Inferior parietal cortex (tissue), 1 donor: Measurements from ENCODE around the gene CREB3L2.
"Not testable (repeated sequence)": the region's sequence is repeated elsewhere in the genome, so short reads cannot be mapped to it uniquely, and the experiment has no call there.

Experiments
- DNase-seq: peaks from one replicate; pipeline ENCODE4 v3.0.0-alpha.2; 2016; ENCODE audit errors: extremely low spot score

Gene CREB3L2

DNA sequence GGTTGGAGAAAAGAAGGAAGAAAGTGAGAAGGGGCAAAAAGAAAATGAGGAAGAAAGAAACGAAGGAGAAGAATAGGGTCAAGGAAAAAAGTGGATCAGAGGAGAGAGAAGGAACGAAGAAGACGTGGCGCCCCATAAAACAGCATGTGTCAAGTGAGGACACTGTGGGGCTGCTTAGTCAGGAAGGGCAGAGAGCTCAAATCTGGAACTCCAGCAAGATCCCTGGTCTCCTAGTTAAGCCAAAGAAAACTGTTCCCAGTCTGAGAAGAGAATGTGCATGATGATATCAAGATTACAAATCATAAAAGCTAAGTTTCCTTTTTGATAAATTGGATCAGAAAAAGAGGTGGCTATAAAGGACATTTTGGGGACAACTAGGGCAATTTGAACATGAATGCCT lies 33.0 kb downstream of the CREB3L2 start:
- no peak for DNase-seq

DNA sequence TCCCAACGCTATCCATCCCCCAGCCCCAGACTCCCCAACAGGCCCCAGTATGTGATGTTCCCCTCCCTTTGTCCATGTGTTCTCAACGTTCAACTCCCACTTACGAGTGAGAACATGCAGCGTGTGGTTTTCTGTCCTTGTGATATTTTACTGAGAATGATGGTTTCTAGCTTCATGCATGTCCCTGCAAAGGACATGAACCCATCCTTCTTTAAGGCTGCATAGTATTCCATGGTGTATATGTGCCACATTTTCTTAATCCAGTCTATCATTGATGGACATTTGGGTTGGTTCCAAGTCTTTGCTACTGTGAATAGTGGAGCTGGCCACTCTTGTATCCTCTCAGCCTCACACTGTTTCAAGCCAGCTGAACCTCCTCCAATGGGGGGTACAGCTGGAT lies 33.5 kb downstream of the CREB3L2 start:
- DNase-seq, result not testable (repeated sequence)

DNA sequence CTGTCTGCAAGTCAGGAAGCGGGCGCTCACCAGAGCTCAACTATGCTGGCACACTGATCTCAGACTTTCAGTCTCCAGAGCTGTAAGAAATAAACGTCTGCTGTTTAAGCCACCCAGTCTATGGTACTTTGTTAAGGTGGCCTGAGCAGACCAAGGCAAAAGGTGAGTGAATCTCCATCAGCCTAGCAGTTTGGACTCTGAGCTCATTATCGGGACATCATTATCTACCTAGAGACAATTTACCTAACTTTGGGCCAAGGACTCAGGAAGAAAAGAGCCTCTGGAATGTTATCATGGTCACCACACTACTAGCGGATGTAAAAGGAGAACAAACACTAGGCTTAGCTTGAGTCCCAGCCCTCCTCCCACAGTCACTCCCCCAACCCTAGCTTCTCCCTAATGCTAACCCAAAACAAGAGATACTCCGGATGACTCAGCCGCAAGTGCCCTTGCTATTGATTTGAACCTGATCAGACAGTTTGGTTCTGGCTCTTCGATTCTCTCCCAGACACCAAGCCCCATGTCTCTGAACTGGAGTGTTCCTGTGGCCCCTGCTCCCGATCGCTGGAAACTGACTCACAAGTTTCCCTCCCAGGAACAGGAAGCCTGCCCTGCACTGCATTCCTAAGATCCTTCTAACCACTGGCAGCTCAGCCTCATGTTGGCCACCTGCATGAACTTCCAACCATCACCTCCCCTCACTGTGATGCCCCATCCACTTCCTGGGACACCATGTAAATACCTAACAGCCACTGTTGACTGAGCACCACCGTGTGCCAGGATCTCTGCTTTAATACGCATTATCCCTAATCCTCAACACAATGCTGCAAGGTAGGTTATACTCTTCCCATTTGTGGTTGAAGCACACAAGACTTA lies 34.5 kb downstream of the CREB3L2 start:
- DNase-seq, result no peak

DNA sequence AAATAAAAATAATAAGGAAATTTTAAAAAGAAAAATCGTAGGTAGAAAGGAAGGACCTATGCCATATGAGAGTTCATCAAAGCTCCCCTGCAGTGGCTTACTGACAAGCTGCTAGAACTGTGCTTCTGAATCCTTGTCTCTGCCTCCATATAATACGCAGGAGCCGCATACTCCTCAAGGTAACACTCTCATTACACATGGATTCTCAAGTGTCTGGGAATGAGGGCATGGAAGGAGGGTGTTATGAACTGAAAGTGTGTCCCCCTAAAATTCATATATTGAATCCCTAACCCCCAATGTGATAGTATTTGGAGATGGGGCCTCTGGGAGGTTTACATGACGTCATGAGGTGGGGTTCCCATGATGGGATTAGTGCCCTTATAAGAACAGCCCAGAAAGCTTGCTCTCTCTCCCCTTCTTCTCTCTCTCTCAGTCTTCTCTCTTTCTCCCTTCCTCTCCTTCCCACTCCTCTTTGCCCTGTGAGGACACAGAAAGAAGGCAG lies 35.2 kb downstream of the CREB3L2 start:
- DNase-seq, result no peak

DNA sequence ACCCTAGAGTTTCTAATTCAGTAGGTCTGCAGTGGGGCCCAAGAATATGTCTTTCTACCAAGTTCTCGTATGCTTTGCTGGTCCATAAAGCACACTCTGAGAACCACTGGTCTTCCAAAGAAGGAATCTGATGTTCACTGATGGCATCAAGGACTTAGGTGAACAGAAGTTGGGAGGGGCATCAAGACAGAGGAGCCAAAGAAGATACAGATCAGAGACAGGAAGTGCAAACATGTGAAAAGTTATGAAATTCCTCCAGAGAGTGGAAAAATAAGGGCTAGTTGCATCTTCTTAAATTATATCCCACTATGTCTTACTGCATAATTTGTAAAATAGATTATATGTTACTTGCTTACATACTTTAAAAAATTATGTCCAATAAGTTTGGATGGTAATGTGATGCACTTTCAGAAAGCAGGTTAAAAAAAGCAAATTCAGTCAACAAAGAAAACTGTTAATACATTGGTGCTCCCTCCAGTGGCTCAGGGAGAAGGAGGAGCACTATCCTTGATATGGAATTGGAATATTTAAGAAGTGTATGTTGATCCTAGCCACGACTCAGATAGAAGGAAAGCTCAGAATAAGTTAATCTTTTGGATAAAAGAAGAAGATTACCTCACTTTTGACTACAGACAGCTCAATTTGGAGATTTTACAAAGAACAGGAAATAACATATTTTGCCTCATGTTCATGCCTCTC lies 35.8 kb downstream of the CREB3L2 start:
- DNase-seq, result no peak

DNA sequence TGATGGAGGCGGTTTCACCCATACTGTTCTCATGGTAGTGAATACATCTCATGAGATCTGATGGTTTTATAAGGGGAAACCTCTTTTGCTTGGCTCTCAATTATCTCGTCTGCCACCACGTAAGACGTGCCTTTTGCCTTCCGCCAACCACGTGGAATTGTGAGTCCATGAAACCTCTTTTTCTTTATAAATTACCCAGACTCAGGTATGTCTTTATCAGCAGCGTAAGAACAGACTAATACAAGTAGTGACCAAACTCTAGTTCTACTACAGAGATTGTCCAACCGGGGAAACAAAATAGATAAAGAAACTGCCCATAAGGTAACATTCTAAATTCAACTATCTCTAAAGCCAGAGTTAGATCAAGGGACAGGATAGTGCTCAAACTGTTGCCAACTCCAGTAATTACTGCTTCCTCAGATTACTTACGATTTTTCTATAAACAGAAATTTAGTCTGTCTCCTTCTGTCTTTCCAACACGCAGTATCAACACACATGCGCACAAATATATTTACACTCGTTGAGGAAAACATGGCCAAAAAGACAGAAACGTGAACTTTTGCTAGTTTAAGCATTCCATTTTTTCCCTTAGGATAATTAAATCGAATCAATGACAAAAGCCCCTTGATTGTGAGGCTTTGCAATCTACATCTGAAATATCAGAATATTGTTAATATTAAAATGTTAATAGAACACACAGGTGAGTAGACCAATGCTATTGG lies 36.9 kb downstream of the CREB3L2 start:
- DNase-seq, result no peak

DNA sequence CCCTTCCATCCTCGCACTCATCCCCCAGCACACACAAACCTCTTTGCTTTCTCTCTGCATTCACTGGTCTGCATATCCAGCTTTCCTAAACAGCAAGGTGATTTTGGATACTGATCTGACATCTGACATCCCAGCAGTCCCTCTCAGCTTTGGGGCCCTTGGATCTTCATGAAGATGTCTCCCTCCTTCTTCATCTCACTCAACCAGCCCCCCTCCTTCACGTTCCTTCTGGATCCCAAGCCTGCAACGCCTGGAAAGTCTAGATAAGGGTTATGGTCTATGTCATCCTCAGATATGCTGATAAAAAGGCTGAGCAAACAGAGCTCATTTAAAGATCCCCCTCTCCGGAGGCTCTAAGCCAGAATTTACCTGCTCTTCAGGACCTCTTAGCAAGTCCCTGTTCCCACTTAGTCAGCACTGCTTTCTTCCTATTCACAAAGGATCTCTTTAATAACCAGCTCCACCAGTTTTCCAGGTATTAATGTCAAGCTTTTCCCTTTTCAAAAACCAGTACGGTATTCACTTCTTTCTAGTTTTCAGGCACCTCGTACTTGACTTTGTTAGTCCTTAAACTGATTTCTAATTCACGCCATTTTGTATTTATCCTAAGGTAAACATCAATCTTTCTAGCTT lies 38.9 kb downstream of the CREB3L2 start:
- no peak for DNase-seq

DNA sequence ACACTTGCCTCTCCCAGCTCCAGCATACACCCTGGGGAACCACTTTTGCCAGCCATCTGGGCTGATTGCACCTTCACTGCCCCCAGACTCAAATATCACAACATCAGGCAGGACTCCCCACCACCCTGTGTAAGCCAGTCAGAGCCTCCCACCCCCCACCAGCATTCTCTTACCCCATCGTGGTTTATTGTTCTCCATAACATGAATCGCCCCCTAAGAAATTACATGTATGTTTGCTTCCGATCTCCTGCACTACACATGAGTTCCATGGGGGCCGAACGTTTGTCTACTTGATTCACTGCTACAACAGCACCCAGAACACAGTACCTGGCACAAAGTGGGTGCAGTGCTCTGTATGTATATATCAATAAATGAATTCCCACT lies 39.4 kb downstream of the CREB3L2 start:
- DNase-seq, result no peak

DNA sequence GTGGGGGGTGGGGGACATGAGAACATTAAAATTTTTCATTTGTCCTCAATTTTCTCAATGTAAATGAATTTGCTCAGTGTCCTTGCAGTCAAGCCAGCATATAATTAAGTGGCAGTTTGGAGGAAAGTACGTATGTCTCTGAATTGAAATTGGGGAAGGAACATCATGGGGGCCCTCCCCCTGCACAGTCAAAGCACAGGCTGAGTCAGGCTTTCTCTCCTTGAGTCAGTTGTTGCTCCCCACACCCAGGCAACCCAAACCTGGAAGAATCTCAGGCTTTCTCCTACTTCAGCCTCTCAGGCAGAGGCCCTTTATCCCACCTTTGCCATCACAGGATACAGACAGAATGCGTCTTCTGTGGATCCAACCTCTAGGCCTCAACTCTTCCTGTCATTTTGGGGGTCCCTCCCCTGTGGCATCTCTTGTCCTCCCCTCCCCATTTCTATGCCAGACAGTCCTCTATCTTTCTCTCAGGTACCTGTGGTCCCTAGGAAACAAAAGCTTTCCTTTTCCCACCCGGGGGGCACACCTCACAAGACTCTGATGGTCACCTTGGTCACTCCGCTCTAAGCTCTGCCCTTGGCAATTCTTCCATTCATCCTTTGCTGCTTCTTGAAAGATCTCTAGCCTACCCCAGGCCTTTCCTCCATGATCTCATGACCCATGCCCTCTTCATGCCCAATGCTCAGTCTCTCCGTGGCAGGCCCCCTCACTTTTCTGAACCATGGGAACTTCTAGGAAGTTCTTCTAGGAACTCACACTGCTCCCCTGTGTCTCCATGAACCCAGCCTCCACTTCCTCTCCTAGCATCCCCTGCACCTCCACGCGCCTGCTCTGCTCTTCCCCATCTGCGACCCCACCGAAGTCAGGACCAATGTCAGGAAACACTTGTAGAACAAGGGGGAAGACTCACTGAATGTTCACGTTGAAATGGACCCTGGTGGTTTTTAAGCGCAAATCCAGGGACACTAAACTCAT lies 40.4 kb downstream of the CREB3L2 start:
- DNase-seq, result no peak

DNA sequence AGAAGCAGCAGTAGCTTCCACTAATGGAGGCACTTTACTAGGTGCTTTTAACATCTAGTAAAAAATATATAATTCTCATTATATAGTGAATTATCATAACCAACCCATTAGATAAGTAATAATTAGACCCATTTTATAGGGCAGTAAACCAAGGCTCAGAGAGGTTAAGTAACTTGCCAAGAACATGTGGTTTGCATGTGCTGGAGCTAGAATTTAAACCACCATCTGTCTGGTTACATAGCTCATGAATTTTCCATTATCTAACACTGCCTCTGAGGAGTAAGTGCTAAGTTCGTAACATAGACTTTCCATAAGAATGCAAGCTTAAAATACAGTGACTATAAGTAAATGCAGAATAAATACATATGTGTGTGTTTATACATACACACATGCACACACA lies 41.9 kb downstream of the CREB3L2 start:
- DNase-seq, result no peak

DNA sequence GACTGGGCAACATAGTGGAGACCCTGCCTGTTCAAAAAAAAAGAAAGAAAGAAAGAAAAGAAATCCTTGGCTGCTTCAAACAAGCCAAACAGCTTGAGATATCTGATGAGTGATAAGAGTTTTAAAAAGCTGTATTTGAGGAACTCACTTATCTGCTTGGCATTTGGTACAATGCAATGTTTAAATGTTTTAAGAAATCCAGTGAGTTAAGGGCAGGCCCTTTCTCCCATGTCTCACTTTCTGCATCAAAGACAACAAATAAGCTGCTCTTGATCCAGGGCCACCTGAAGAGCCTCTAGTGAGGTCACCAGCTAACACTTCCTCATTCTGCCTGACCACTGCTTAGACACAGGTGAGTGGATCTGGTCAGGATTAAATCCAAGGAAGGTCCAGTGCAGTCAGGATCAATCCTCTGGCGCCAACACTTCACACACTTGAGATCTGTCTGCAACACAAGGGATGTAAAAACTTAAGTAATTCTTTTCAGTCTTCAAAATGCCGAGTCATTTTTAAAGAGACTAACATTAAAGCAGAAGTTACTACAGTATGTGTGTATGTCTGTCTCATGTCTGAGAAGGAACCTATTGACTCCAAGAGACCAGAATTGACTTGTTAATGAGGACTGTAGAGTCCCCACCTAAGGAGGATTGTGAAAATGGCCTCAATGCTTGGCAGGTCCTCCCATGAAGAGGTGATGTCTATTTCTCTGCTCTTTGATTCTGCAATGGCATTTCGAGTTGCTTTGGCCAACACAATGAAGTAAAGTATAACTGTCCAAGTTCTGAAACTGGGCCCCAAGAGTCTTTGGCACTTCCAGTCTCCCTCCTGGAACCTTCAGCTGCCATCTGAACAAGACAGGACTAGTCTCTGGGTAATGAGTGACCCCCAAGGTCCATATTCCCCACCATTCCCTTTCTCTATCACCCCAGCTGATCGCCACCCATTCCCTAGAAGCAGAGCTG lies 43.1 kb downstream of the CREB3L2 start:
- DNase-seq, result no peak

DNA sequence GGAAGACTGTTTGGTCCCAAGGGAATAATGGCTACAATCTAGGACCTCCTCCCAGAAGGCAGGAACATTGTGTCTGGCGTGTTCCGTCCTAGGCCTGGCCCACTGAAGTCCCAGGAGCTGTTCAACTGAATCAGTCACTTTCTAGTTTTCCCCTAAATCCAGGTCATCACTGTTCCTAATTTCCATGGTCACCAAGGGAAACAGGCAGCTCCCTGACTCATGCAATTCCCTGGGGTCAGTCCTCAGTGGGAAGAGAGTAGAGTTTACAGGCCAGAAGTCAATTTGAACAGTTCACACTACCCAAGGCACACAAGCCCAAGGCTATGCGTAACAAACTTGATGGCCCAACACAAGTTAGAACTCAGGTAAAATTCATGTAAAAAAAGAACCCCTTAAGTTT lies 44.0 kb downstream of the CREB3L2 start:
- DNase-seq, result no peak

DNA sequence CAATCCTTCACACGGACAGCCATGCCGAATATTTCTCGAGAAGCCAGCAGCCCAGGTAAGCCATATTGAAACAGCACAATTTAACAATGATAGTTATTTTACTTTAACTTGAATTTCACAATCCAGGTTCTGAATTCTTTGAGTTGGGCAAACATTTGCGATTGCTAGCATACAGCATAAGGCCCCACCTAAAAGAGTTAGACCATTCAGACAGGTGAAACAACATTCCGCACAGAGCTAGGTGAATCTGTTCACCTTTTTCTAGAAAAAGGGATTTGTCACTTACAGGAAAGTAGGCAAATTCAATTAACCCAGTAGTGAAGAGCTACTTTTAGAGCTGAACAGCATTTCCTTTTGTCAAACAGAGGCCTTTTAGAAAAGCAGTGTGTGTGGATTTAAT lies 45.3 kb downstream of the CREB3L2 start:
- no peak for DNase-seq

DNA sequence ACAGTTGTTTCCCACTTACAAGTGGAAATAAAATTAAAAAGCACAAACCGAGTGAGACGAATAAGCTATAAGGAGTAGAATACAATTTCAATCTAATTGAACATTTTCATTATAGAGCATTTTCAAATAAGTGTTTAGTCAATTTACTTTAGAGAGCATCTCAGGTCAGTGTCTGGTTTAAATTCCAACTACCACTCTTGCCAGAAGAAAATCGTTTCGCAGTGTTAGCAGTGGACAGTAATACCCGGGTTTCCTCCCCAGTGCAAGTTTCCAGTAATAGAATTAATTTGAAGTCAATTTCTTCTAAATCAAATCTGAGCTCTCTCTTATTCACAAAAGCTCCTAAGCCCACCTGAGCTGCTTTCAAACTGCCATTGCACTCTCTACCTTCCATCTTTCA lies 45.7 kb downstream of the CREB3L2 start:
- no peak for DNase-seq

DNA sequence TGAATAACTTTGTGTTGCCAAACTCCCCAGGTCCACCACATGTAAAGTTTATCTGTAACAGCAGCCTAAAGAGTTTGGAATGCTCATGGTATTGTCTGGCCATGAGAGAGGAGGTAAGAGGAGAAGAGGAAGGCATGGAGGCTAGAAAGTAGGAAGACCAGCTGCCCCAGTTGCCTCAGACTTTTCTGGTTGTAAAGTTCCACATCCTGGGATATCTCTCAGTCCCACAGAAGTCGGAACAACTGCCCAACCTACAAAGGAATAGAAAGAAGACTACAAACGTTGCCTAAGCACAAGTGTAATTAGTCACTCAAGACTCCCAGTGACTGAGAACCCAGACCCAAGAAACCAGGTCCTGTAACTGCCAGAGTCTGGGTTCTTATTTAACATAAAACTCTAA lies 47.3 kb downstream of the CREB3L2 start:
- DNase-seq, result no peak

DNA sequence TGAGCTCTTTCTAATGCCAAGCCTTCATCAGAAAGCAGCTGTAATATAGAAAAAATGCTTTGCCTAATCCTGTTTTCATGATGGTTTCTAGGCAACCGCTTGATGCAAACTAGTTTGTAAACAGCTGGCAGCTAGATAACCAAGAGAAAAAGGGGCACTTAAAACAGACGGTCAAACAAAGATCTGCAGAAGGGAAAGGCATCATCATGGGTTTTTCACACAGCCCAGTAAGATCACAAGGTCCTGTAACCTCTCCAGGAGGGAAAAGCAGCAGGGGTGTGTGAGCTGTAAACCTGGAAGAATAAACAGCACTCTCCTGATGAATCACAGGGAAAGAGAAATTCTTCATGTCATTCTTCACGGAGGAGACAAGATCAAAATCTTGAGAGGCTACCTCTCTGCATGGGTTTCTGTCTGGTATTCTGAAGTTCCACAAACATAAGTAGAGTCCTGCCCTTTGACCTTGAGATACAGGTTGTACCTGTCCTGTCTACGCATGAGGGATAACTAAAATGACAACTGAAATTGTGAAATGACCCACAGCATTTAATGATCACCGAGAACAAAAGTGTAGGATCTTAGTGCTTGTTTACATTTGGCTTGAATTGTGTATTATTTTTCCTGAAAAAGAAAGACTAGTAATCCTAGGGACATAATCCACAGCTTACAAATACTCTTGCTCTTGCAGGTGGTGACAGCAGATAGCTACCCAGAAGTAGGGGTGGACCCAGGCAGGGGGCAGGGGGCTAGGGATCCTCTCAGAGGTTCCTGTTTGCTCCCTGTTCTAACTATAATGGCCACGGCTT lies 48.0 kb downstream of the CREB3L2 start:
- DNase-seq, result no peak

DNA sequence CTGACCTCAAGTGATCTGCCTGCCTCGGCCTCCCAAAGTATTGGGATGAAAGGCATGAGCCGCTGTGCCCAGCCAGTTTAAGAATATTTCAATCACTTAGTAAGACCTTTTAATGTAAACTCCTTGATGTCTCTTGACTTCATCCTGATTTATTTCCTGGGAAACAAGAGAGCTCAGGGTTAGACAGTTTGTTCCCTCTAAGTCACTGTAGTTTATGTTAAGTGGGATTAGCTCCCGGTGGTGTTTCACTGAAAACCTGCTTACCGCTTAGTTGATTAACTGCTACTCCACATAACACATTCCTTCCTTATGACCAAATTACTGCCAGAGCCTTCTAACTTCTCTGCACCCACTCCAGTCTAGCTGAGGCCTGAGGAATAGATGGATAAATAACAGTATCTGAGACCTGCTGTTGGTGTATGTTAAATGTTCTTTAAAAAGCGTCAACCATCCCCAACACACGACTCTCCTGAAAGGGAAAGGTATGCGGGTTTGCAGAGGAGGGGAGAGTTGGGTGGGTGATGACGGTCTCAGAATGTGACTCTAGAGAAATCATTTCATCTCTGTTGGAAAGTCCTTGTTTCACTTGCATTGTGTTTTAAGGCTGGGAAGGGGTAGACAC lies 48.7 kb downstream of the CREB3L2 start:
- DNase-seq, result no peak

DNA sequence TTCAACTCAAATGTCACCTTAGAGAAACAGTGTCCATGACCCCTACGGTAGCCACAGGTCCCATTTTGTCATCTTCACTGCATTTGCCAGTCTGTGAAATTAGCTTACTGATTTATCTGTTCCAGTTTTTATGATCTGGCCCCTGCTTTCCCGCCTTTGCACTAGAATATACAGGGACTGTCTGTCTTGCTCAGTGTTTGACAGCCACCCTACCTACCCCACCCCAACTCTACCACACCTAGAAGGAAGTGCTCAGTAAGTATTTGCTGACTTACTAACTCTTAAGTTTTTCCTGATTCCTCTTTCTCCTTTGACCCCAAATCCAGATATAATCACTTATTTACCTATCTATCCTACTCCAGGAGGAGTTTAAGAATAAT lies 49.5 kb downstream of the CREB3L2 start:
- no peak for DNase-seq
